Measurements from ENCODE around the gene DNAAF3. TPM values are rescaled to one million over a fixed set of nuclear protein-coding genes. Genes with fewer than 3 reads are reported as not detected.
A peak's percentile ranks its signal among the peaks of the same experiment; 100 is the strongest.

Gene DNAAF3
- total RNA-seq, 1 experiment from 2014 or later = 2.8 TPM

- no peak for DNase-seq (ENCODE audit: low read depth, low spot score)
- in situ Hi-C loops (cut with HindIII; ENCODE audit: low pct_unique_long_range_greater_than_20kb, low sequenced_read_pairs) = no loop called here
Observed at GRCh38 chr19:55136399-55137102, 29.9 kb downstream of the DNAAF3 start.

- DNase-seq (ENCODE audit: low read depth, low spot score) = no peak
- in situ Hi-C loops (cut with HindIII; ENCODE audit: low pct_unique_long_range_greater_than_20kb, low sequenced_read_pairs) = no loop called here
Observed at GRCh38 chr19:55134736-55135135, 31.7 kb downstream of the DNAAF3 start.

DNA sequence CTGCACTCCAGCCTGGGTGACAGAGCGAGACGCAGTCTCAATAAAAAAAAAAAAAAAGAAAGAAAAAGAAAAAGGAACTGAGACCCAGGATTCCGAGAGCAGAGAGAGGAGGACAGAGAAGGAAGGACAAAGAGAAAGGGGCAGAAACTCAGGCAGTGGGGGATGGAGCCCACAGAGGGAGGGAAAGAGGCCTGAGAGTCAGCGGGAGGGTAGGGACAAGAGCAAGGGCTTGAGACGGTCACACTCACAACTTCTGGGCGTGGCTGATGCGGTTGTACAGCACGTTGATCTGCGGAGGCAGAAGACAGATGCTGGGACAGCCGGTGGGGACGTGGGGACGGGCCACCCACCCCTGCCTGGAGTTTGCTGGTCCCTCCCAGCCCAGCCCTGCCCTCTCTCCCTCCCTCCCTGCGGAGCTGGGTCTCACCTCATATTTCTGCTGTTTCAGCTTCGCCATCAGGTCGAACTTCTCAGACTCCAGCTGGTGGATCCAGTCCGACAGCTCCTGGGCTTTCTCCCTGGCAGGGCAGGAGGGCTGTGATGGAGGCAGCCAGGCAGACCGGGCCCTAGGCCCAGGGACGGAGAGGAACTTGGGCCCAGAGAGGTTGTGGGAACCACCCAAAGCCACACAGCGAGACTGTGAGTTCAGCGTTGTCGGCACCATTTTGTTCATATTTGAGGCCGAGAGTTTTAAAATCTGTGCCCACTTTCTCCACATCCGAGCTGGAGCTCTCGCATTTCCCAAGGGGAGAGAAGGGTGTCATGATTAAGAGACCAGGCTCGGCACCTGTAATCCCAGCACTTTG is 32.6 kb downstream of the DNAAF3 start:
- in situ Hi-C loops (cut with HindIII; ENCODE audit: low pct_unique_long_range_greater_than_20kb, low sequenced_read_pairs) = no loop called here

DNA sequence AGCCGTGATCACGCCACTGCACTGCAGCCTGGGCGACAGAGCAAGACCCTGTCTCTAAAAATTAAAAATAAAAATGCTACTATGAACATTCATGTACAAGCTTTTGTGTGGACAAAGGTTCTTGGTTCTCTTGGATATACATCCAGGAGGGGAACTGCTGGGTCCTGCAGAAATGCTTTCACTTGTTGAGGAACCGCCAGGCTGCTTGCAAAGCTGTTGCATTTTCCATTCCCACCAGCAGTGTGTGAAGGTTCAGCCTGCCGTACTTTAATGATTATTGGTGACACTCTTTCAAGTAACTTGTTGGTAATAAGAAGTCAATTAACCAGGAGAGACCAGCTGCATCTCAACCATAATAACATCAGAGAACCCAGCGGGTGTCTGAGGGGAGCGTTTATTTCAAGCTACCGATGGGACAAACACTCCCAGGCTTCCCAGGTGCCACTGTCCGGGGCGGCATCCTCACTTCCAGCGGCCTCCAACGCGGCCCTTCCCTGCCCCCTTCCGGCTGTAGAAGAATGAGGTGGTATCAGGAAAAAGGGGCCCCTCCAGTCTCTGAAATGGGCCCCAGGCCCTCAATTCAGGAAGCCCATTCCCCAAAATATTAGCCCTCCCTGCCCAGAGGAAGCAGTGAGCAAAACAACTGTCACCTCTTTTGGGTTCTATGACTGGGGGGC is 33.8 kb downstream of the DNAAF3 start:
- no peak for DNase-seq (ENCODE audit: low read depth, low spot score)
- in situ Hi-C loops (cut with HindIII; ENCODE audit: low pct_unique_long_range_greater_than_20kb, low sequenced_read_pairs) = no loop called here

More for the DNA sequence above, 32.6 kb downstream of the DNAAF3 start:
- no peak for DNase-seq (ENCODE audit: low read depth, low spot score)

- DNase-seq (ENCODE audit: low read depth, low spot score) = no peak
- in situ Hi-C loops (cut with HindIII; ENCODE audit: low pct_unique_long_range_greater_than_20kb, low sequenced_read_pairs) = no loop called here
Observed at GRCh38 chr19:55131421-55131820, 35.0 kb downstream of the DNAAF3 start.

GRCh38 chr19:55119053-55119452 is 47.4 kb downstream of the DNAAF3 start:
- in situ Hi-C loops (cut with HindIII; ENCODE audit: low pct_unique_long_range_greater_than_20kb, low sequenced_read_pairs) = no loop called here
- no peak for DNase-seq (ENCODE audit: low read depth, low spot score)

GRCh38 chr19:55118401-55118991 is 47.9 kb downstream of the DNAAF3 start:
- in situ Hi-C loops (cut with HindIII; ENCODE audit: low pct_unique_long_range_greater_than_20kb, low sequenced_read_pairs) = no loop called here
- DNase-seq (ENCODE audit: low read depth, low spot score) = no peak

DNA sequence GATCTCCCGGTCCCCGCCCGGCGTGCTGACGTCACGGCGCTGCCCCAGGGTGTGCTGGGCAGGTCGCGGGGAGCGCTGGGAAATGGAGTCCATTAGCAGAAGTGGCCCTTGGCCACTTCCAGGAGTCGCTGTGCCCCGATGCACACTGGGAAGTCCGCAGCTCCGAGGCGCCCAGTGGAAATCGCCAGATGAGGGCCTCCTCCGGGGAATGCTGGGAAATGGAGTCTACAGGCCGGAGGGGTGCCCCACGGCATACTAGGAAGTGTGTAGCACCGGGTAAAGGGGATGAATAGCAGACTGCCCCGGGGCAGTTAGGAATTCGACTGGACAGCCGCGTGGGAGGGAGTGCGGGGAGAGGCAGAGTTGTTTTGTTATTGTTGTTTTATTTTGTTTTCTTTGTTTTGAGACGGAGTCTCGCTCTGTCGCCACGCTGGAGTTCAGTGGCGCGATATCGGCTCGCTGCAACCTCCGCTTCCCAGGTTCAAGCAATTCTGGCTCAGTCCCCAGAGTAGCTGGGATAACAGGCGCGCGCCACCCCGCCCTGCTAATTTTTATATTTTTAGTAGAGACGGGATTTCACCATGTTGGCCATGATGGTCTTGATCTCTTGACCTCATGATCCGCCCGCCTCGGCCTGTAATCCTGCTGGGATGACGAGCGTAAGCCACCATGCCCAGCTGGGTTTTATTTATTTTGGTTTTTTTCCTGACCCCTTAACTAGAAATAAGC is 48.6 kb downstream of the DNAAF3 start:
- in situ Hi-C loops (cut with HindIII; ENCODE audit: low pct_unique_long_range_greater_than_20kb, low sequenced_read_pairs) = no loop called here
- DNase-seq (ENCODE audit: low read depth, low spot score) = peak; percentile 98

- in situ Hi-C loops (cut with HindIII; ENCODE audit: low pct_unique_long_range_greater_than_20kb, low sequenced_read_pairs) = no loop called here
- no peak for DNase-seq (ENCODE audit: low read depth, low spot score)
Observed at GRCh38 chr19:55116859-55117662, 49.4 kb downstream of the DNAAF3 start, which contains the start of gene PPP1R12C. PPP1R12C (minus strand) TSS chr19:55117637; CDS start chr19:55117543, 94 bp downstream.

GRCh38 chr19:55116232-55116858 is 50.1 kb downstream of the DNAAF3 start:
- DNase-seq (ENCODE audit: low read depth, low spot score) = peak; percentile 31
- in situ Hi-C loops (cut with HindIII; ENCODE audit: low pct_unique_long_range_greater_than_20kb, low sequenced_read_pairs) = no loop called here

DNA sequence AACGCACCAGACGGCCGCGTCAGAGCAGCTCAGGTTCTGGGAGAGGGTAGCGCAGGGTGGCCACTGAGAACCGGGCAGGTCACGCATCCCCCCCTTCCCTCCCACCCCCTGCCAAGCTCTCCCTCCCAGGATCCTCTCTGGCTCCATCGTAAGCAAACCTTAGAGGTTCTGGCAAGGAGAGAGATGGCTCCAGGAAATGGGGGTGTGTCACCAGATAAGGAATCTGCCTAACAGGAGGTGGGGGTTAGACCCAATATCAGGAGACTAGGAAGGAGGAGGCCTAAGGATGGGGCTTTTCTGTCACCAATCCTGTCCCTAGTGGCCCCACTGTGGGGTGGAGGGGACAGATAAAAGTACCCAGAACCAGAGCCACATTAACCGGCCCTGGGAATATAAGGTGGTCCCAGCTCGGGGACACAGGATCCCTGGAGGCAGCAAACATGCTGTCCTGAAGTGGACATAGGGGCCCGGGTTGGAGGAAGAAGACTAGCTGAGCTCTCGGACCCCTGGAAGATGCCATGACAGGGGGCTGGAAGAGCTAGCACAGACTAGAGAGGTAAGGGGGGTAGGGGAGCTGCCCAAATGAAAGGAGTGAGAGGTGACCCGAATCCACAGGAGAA is 50.9 kb downstream of the DNAAF3 start:
- in situ Hi-C loops (cut with HindIII; ENCODE audit: low pct_unique_long_range_greater_than_20kb, low sequenced_read_pairs) = no loop called here
- no peak for DNase-seq (ENCODE audit: low read depth, low spot score)

GRCh38 chr19:55114566-55115145 is 51.8 kb downstream of the DNAAF3 start:
- in situ Hi-C loops (cut with HindIII; ENCODE audit: low pct_unique_long_range_greater_than_20kb, low sequenced_read_pairs) = no loop called here
- no peak for DNase-seq (ENCODE audit: low read depth, low spot score)

DNA sequence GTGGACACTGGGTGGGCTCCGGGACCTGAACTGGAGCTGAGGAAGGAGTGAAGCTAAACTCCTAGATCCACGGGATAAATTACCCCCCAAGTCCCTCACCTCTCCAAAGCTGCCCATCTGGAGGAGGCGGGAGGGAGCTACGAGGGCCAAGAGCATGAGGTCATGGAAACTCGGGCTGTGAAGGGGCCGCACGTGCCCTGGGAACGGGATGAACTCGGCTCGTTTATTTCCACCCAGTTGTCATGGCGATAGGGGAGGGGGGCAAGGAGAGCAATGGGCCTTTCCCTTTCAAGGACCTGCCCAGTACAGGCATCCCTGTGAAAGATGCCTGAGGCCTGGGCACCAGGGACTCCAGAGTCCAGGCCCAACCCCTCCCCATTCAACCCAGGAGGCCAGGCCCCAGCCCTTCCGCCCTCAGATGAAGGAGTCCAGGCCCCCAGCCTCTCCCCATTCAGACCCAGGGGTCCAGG is 52.8 kb downstream of the DNAAF3 start:
- DNase-seq (ENCODE audit: low read depth, low spot score) = peak; percentile 18
- in situ Hi-C loops (cut with HindIII; ENCODE audit: low pct_unique_long_range_greater_than_20kb, low sequenced_read_pairs) = no loop called here

- no peak for DNase-seq (ENCODE audit: low read depth, low spot score)
- in situ Hi-C loops (cut with HindIII; ENCODE audit: low pct_unique_long_range_greater_than_20kb, low sequenced_read_pairs) = no loop called here
Observed at GRCh38 chr19:55112777-55113569, 53.4 kb downstream of the DNAAF3 start.
